ENCODE results near the gene ASB18. TPM values are rescaled to one million over a fixed set of nuclear protein-coding genes. Genes with fewer than 3 reads are reported as not detected.

Gene ASB18
- polyA plus RNA-seq, 3 donors, result not detected

- H3K27ac Mint-ChIP-seq, result peak overlapping the region in 1 of 7 donors; percentile 47
- TF ChIP-seq CTCF (IDR thresholded peaks at IDR 0.05), result no peak
These were observed 48.4 kb downstream of the ASB18 start for GRCh38 chr2:236215761-236216333.

GRCh38 chr2:236215196-236215595, 49.0 kb downstream of the ASB18 start:
- H3K4me2 ChIP-seq (replicated peaks; ENCODE audit: extremely low read depth, low read length, poor library complexity, severe bottlenecking), result no peak overlapping the region
- Mint-ChIP-seq H3K36me3 (no peaks in the 10 kb centered on the region), H3K9me3 (peaks cover 0 to 10% (median 6%) of the 10 kb centered on the region in 7 donors), H3K4me1 (no peaks in the 10 kb centered on the region), H3K4me3 (no peak overlapping the region), H3K27ac (no peak overlapping the region), H3K27me3 (ENCODE audit: low read depth in 3 of 3) (peaks cover 17 to 24% (median 23%) of the 10 kb centered on the region in 3 donors)
- no peak overlapping the region for H3K27ac ChIP-seq (ENCODE audit: low read depth in 1 of 2, low read length in 2 of 2)
- no peaks in the 10 kb centered on the region for H4K20me1 ChIP-seq (ENCODE audit: insufficient read depth, low read length)
- H3K4me1 ChIP-seq (ENCODE audit: control insufficient read depth in 1 of 2, insufficient read depth in 2 of 2, low read length in 2 of 2), result no peaks in the 10 kb centered on the region
- H3K79me2 ChIP-seq (ENCODE audit: insufficient read depth, low read length), result no peaks in the 10 kb centered on the region
- H3K9me3 ChIP-seq (replicated peaks in 1 of 2; ENCODE audit: control insufficient read depth in 1 of 2, insufficient read depth in 1 of 2, low read length in 2 of 2), result no peaks in the 10 kb centered on the region
- intact Hi-C loops (cut with micrococcal nuclease), result no loop called here
- no peak overlapping the region for H3K4me3 ChIP-seq (replicated peaks in 1 of 3; ENCODE audit: low read depth in 2 of 3, low read length in 3 of 3)
- H3K36me3 ChIP-seq (replicated peaks in 1 of 2; ENCODE audit: control insufficient read depth in 1 of 2, insufficient read depth in 2 of 2, low read length in 2 of 2), result no peaks in the 10 kb centered on the region
- H3K9ac ChIP-seq (ENCODE audit: insufficient read depth, low read length, poor library complexity, severe bottlenecking), result no peak overlapping the region
- no peak for DNase-seq
- whole genome bisulfite sequencing (ENCODE audit: insufficient coverage), result 84% methylated on average over 5 of the region's 6 CpGs
- H2AFZ ChIP-seq (ENCODE audit: insufficient read depth, low read depth, low read length, poor library complexity, severe bottlenecking), result no peak overlapping the region
- peaks cover 0 to 4% of the 10 kb centered on the region in 2 donors for H3K27me3 ChIP-seq (ENCODE audit: control insufficient read depth in 2 of 2, insufficient read depth in 2 of 2, low read length in 2 of 2)
- no peak for TF ChIP-seq CTCF (IDR thresholded peaks at IDR 0.05)

More at GRCh38 chr2:236215761-236216333, 48.4 kb downstream of the ASB18 start:
- Mint-ChIP-seq H3K4me3 (no peak overlapping the region), H3K36me3 (no peaks in the 10 kb centered on the region), H3K9me3 (peaks cover 0 to 10% (median 6%) of the 10 kb centered on the region in 7 donors), H3K4me1 (no peaks in the 10 kb centered on the region), H3K27me3 (ENCODE audit: low read depth in 3 of 3) (peaks cover 17 to 24% (median 23%) of the 10 kb centered on the region in 3 donors)
- Histone ChIP-seq H3K4me1 (ENCODE audit: control insufficient read depth in 1 of 2, insufficient read depth in 2 of 2, low read length in 2 of 2) (no peaks in the 10 kb centered on the region), H3K4me3 (replicated peaks in 1 of 3; ENCODE audit: low read depth in 2 of 3, low read length in 3 of 3) (no peak overlapping the region), H3K9ac (ENCODE audit: insufficient read depth, low read length, poor library complexity, severe bottlenecking) (no peak overlapping the region), H3K9me3 (replicated peaks in 1 of 2; ENCODE audit: control insufficient read depth in 1 of 2, insufficient read depth in 1 of 2, low read length in 2 of 2) (no peaks in the 10 kb centered on the region), H3K4me2 (replicated peaks; ENCODE audit: extremely low read depth, low read length, poor library complexity, severe bottlenecking) (no peak overlapping the region), H2AFZ (ENCODE audit: insufficient read depth, low read depth, low read length, poor library complexity, severe bottlenecking) (no peak overlapping the region), H3K27ac (ENCODE audit: low read depth in 1 of 2, low read length in 2 of 2) (no peak overlapping the region), H3K27me3 (ENCODE audit: control insufficient read depth in 2 of 2, insufficient read depth in 2 of 2, low read length in 2 of 2) (peaks cover 0 to 4% of the 10 kb centered on the region in 2 donors), H3K79me2 (ENCODE audit: insufficient read depth, low read length) (no peaks in the 10 kb centered on the region), H3K36me3 (replicated peaks in 1 of 2; ENCODE audit: control insufficient read depth in 1 of 2, insufficient read depth in 2 of 2, low read length in 2 of 2) (no peaks in the 10 kb centered on the region), H4K20me1 (ENCODE audit: insufficient read depth, low read length) (no peaks in the 10 kb centered on the region)
- WGBS (ENCODE audit: insufficient coverage), result 92% methylated on average over 12 of the region's 12 CpGs
- intact Hi-C loops (cut with micrococcal nuclease), result no loop called here
- no peak for DNase-seq
